NOMO-1 treated with DMSO at 0.1 percent for 48 hours (cell line): ENCODE results near the gene PTF1A.
A peak's percentile ranks its signal among the peaks of the same experiment; 100 is the strongest.

Source experiments
- DNase-seq: peaks from one replicate; lab custom pipeline; 2025; ENCODE audit not compliant: unreplicated experiment; lab: John Stamatoyannopoulos, UW

Gene PTF1A

DNA sequence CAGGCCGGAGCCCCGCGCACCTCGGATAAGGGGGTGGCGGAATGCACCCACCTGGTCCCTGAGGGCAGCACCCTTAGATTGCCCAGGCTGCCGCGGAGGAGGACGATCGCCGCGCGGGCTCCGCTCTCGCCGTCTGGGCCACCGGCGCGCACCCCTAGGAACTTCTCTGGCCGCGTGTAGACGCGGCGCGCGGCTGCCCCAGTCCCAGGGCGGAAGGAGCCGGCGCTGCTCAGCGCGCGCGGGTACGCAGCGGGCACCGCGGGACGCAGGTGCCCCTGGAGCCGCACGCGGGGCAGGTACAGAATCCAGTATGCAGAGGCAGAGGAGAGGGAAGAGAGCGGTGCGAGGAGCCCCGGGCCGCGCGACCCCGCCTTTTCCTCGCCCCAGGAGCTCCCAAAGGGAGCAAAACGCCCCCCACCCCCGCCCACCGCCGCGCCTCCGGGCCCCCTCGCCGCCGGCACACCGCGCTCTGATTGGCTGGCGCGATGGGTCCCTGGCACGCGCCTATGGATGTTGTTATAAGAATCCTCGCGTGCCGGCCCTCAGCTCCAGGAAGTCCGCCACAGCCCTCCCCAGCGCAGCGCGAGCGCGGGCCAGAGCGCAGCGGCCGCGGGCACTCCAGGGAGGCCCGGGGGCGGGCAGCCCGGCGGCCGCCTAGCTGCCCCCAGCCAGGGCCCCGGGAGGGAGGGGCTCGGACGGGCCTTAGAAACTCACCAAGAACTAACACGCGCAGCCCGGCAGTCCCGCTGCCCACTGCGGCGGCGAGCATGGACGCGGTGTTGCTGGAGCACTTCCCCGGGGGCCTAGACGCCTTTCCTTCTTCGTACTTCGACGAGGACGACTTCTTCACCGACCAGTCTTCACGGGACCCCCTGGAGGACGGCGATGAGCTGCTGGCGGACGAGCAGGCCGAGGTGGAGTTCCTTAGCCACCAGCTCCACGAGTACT is at the start of gene PTF1A:
PTF1A (plus strand) TSS at position 549 of the 948 bp plus-strand sequence; CDS start at position 768, 219 bp downstream.
- DNase-seq, result no peak

GRCh38 chr10:23146258-23146657 is 45.9 kb upstream of the PTF1A start:
- DNase-seq, result no peak

GRCh38 chr10:23147035-23147434 is 45.1 kb upstream of the PTF1A start:
- no peak for DNase-seq

- no peak for DNase-seq
Measured at GRCh38 chr10:23148214-23148613, 43.9 kb upstream of the PTF1A start.

DNA sequence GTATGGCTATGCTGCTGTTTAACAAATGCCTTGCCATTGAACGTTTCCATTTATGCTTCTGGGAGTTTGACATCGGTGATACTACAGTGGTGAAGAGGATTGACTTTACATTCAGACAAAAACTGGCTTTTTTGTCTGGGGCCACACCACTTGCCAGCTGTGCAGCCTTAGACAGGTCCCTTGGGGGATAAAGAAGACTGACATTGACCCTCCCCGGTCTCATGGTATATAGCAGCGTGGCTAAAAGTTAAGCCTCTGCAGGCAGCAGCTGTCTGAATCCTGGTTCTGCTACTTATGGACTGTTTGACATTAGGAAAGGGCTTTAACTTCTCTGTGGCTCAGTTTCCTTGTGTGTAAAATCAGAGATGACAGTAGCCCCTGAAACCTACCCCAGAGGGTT is 42.0 kb upstream of the PTF1A start:
- DNase-seq, result no peak

DNA sequence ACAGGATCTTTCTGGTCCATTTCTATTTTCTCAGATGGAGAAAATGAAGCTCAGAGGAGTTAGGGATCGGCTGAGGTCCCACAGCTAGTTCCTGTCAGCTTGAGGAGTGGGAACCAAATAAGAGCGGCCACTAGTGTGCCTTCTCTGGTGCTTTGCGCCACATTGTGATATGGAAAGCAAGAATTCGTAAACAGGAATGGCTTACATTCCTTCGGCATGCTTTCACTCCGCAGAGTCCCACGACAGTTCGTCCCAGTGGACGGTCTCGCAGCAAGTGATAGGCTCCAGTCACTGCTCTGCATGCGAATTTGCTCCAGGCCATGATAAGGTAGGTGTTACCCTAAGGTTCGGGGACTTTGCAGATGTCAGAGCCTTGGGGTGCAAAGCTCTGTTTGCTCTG is 41.5 kb upstream of the PTF1A start:
- no peak for DNase-seq

- DNase-seq, result no peak
Measured at GRCh38 chr10:23151071-23151470, 41.0 kb upstream of the PTF1A start.

DNA sequence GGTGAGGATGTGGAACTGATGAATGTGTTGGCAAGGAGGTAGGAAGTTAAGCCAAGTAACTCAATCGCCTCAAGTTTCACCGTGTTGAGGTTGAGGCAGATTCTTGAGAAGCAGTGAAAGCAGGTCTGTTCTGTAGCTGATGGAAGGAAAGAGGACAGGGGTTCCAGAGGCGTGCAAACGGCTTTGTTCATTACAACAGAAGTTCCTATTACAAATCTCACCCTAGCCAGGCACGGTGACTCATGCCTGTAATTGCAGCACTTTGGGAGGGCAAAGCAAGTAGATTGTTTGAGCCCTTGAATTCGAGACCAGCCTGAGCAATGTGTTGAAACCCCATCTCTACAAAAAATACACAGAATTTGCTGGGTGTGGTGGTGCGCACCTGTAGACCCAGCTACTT is 36.9 kb upstream of the PTF1A start:
- DNase-seq, result peak; percentile 58

- no peak for DNase-seq
Measured at GRCh38 chr10:23156447-23157150, 35.5 kb upstream of the PTF1A start.

DNA sequence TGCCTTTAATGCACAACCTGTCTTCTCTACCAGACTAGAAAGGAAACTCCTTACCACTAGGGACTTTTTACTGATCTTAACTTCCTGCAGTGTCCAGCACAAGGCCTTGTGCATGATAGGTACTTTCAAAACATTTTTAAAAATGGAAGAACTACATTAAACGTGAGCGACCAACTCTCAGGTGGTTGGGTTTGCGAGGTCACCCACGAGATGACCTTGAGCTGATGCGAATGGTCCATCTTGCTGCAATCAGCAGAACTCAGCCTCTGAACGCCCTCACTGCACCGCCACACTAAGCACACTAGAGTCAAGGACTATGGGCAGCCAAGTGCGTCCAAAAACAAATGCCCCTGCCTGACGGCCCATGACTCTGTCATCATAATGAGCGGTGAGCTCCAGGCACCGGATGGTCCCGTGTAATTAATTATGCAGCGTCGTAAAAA is 34.9 kb upstream of the PTF1A start:
- no peak for DNase-seq

GRCh38 chr10:23157691-23158369 is 34.3 kb upstream of the PTF1A start:
- peak; percentile 57 for DNase-seq

GRCh38 chr10:23158370-23158769 is 33.7 kb upstream of the PTF1A start:
- DNase-seq, result peak; percentile 57

DNA sequence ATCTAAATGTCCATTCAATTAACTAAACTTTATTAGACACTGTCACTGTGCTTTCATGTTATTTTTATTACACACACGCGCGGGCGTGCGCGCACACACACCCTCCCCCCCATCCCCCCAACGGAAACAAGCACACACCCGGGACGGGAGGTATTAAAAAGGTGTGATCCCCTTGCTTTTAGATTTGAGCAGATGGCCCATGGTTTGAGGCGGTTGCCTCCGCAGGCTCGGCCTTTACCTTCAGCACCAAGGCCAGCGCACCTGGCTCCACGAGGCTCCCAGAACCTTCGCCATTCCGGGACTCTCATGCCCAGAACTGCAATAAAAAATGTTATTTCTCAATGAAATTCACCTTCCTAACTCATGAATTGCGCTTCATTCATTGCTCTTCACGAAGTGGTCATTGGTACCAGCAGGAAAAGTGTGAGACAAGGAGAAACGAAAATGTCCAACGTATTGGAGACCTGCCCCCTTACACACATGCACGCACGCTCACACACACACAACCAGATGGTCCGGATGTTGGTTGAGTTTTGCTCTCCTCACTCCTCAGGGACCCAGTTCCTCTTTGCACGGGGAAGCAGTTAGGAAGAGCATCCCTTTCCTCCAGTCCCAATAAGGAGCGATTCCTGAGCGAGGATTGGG is 20.8 kb upstream of the PTF1A start:
- DNase-seq, result no peak

DNA sequence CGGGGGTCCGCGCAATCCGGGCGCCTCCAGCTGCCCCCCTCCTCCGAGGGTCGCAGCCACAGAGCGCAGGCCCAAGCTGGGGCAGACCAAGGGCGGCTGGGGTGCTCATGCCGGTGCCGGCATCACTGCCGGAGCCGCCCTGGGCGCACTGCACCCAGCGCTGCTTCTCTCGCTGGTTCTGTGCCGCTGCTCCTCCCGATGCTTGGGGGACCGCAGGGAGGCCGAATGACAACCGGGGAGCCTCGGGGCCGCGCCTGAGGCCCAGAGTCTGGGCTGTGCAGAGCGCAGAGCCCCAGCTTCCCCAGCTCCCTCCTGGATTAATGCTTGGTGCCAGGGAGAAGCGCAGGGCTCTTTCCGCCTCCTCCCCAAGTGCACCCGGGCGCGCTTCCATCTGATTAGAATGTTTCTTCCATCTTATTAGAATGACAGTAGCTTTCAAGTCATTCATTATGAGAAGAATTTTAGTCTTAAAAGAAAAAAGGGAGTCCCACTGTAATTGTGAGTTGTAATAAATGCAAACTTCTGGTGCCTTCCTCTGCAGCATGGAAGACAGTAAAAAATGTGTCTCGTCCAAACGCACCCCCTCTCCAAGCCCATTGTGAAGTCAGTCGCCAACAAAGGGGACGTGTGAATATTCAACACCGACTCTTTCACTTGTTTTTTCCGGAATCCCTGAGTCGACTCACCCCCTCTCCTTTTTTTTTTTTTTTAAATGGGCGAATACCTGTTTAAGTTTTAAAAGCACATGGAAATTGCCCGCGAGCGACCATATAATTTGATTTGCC is 19.5 kb upstream of the PTF1A start:
- no peak for DNase-seq

DNA sequence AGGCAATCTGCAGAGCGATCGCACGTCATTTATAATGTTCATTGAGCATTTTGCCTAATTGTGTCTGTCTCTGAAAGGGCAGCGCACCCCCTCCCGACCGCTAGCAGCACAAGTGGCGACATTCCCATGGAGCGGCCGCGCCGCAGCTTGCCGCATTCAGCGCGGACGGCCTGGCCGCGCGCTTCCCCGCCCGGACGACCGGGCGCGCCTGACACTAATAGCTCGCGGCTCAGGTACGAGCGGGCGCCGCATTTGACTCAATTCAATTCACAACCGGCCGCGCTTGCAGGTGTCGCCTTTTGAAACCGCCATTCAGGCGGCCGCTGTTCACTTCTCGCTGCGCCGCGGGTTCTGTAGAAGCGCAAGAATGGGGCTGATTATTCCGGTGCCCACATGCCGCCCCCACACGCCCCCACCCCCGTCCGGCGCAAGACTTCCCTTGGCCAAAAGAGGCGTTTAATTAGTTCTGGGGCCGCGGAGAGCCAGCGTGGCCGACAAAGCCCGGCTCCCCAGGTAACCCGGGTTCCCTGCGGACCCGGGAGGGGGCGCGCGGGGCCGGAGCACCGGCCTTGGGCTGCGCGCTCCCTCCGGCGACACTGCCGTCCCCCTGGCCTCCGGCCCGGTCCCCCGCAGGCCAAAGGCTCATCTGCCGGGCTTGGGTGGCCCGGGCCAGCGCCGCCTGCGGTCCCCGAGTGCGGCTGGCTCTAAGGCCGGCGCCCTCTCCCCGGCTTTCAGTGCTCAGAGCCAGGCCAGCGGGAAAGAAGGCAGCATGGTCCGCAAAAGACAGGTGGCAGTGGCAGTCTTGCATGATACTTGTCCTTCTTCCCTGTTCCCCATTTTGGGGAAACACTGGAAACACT is 18.7 kb upstream of the PTF1A start:
- no peak for DNase-seq

DNA sequence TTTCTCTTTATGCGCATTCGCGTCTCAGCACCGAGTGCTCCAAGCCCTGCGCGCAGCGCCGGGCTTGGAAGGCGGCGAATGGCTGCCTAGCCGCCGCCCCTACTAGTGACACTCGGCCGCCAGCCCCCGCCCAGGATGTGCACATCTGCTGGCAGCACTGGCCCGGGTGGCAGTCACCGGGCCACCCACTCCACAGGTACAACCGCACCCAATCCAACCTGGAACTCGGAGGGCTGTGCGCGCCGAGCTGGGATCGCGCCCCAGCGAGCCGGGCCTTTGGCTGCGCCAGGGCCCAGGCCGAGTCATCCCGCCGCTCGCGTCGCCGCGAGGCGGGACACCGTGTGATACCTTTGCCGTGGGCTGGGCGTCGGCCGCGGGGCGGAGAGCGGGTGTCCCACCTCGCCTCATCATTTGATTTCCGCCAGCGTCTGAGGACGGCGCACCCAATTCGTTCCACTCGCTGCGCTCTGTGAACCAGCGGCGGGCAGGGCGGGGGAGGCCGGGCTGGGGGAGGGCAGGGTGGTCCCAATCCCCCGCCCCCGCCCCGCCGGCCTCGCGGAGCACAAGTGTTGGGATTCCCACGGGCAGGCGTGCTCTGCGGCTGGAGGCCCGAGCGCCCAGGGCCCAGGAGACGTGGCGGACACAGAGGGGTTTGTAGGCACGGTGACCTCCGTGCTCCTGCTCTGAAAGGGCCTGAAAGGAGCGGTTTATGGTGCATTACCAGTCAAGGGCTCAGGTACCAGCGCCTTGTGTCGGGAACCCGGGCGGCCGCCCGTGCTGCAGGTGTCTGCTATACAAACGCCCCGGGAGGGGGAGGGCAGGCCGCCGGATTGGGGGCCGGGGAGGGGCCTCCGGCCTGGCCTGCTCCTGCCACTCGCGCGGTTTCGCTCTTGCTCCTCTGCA is 17.8 kb upstream of the PTF1A start:
- no peak for DNase-seq

- no peak for DNase-seq
Measured at GRCh38 chr10:23174977-23175512, 17.1 kb upstream of the PTF1A start.

GRCh38 chr10:23186178-23186577 is 5.9 kb upstream of the PTF1A start:
- DNase-seq, result no peak
